GM06990 (cell line): ENCODE results near the gene PPM1D.

ENCODE experiments used
- DNase-seq: peaks from one replicate; pipeline ENCODE4 v3.0.0-alpha.2; 2011; ENCODE audit not compliant: insufficient read length; ENCODE audit errors: extremely low read depth
- H3K27me3 ChIP-seq: replicated peaks from 2 replicates; pipeline ENCODE4 v1.6.0; 2011; ENCODE audit warnings: low read length; ENCODE audit not compliant: control insufficient read depth, insufficient read depth
- H3K36me3 ChIP-seq: 2 replicates; pipeline ENCODE4 v1.5.1; 2011; ENCODE audit warnings: low read length; ENCODE audit not compliant: control insufficient read depth, insufficient read depth
- H3K4me3 ChIP-seq: replicated peaks from 2 replicates; pipeline ENCODE4 v1.5.1; 2011; ENCODE audit warnings: low read depth, mild to moderate bottlenecking, control low read depth, low read length
- CTCF ChIP-seq: IDR thresholded peaks from 2 replicates; pipeline ENCODE4 v1.5.1; 2011; ENCODE audit warnings: low read length, control low read depth, mild to moderate bottlenecking, inconsistent platforms; ENCODE audit not compliant: insufficient read depth, poor library complexity, severe bottlenecking

The PPM1D gene

GRCh38 chr17:60631119-60631518 is 31.1 kb downstream of the PPM1D start:
- Histone ChIP-seq H3K27me3 (no peaks in the 10 kb centered on the region), H3K4me3 (no peak overlapping the region), H3K36me3 (peaks cover 6% of the 10 kb centered on the region)
- no peak for TF ChIP-seq CTCF
- DNase-seq = no peak

GRCh38 chr17:60637683-60638082 is 37.7 kb downstream of the PPM1D start:
- Histone ChIP-seq H3K4me3 (no peak overlapping the region), H3K27me3 (no peaks in the 10 kb centered on the region), H3K36me3 (peaks cover 3% of the 10 kb centered on the region)
- DNase-seq = no peak
- no peak for TF ChIP-seq CTCF

GRCh38 chr17:60639019-60639330 is 39.0 kb downstream of the PPM1D start:
- DNase-seq = no peak
- Histone ChIP-seq H3K36me3 (peaks cover 3% of the 10 kb centered on the region), H3K4me3 (no peak overlapping the region), H3K27me3 (no peaks in the 10 kb centered on the region)
- TF ChIP-seq CTCF = no peak

- H3K27me3 ChIP-seq = no peaks in the 10 kb centered on the region
- peak; percentile 40 for TF ChIP-seq CTCF
- H3K4me3 ChIP-seq = no peak overlapping the region
- DNase-seq = no peak
- H3K36me3 ChIP-seq = peaks cover 3% of the 10 kb centered on the region
Observed at GRCh38 chr17:60640503-60640902, 40.5 kb downstream of the PPM1D start.

GRCh38 chr17:60641126-60641525 is 41.1 kb downstream of the PPM1D start:
- Histone ChIP-seq H3K4me3 (no peak overlapping the region), H3K27me3 (no peaks in the 10 kb centered on the region), H3K36me3 (no peaks in the 10 kb centered on the region; the same call in 1 of the 2 replicates)
- no peak for DNase-seq
- TF ChIP-seq CTCF = no peak

GRCh38 chr17:60641810-60642220 is 41.8 kb downstream of the PPM1D start:
- H3K36me3 ChIP-seq = no peaks in the 10 kb centered on the region; the same call in 1 of the 2 replicates
- peak; percentile 55 for TF ChIP-seq CTCF

More at GRCh38 chr17:60641810-60642220, 41.8 kb downstream of the PPM1D start:
- peak; percentile 13 for DNase-seq
- Histone ChIP-seq H3K27me3 (no peaks in the 10 kb centered on the region), H3K4me3 (no peak overlapping the region)
